OCI-LY3 (cell line): ENCODE results near the gene TCERG1L.

ENCODE experiments used
- H2AFZ ChIP-seq: fragments of 200-600, 300-600 bp; shearing (Covaris generic); 2 replicates; pipeline ENCODE4 v1.6.0; 2014; ENCODE audit warnings: antibody characterized with exemption, low read depth, low read length
- H3K27ac ChIP-seq: fragments of 200-600, 300-600 bp; sonication (generic); 2 replicates; pipeline ENCODE4 v1.5.1; 2014; ENCODE audit warnings: mild to moderate bottlenecking, low read length, moderate library complexity, mixed read lengths
- H3K27me3 ChIP-seq: fragments of 200-600, 300-600 bp; sonication (generic); 2 replicates; pipeline ENCODE4 v1.6.1; 2014; ENCODE audit warnings: low read depth, low read length, mixed read lengths
- H3K36me3 ChIP-seq: fragments of 200-600, 300-600 bp; sonication (generic); replicated peaks from 2 replicates; pipeline ENCODE3; 2014; ENCODE audit warnings: low read depth, low read length, mixed read lengths
- H3K4me1 ChIP-seq: fragments of 300-600, 200-600 bp; sonication (generic); 2 replicates; pipeline ENCODE4 v1.6.1; 2014; ENCODE audit warnings: low read length, mixed read lengths
- H3K4me2 ChIP-seq: fragments of 200-600, 300-600 bp; sonication (generic); 2 replicates; pipeline ENCODE4 v1.6.1; 2014; ENCODE audit warnings: low read length, mixed read lengths
- H3K4me3 ChIP-seq: fragments of 300-600, 200-600 bp; sonication (generic); 2 replicates; pipeline ENCODE4 v1.5.1; 2014; ENCODE audit warnings: antibody characterized with exemption, mild to moderate bottlenecking, low read length, moderate library complexity
- H3K79me2 ChIP-seq: fragments of 300-600, 200-600 bp; shearing (Covaris generic); 2 replicates; pipeline ENCODE4 v1.6.1; 2014; ENCODE audit warnings: mild to moderate bottlenecking, low read length, mixed read lengths
- H3K9ac ChIP-seq: fragments of 300-600, 200-600 bp; shearing (Covaris generic); 2 replicates; pipeline ENCODE4 v1.6.0; 2014; ENCODE audit warnings: mild to moderate bottlenecking, low read length, moderate library complexity
- H3K9me3 ChIP-seq: fragments of 200-600, 300-600 bp; shearing (Covaris generic); 2 replicates; pipeline ENCODE4 v1.6.1; 2014; ENCODE audit warnings: low read length, mixed read lengths; ENCODE audit not compliant: insufficient read depth
- H4K20me1 ChIP-seq: fragments of 200-600, 300-600 bp; sonication (generic); 2 replicates; pipeline ENCODE4 v1.6.1; 2016; ENCODE audit warnings: low read length, mixed read lengths; ENCODE audit not compliant: insufficient read depth
- EZH2phosphoT487 ChIP-seq: fragments of 200-600 bp; shearing (Covaris generic); IDR thresholded peaks from 2 replicates; pipeline ENCODE4 v1.6.1; 2018; ENCODE audit warnings: antibody characterized with exemption, mixed run types, low read depth
- TF ChIP-seq, protein P1 (sequence below): fragments of 200-600, 300-600 bp; sonication (generic); IDR thresholded peaks from 2 replicates; pipeline ENCODE4 v1.5.1; 2014; ENCODE audit warnings: antibody characterized with exemption, low read length, low read depth

TCERG1L gene

DNA sequence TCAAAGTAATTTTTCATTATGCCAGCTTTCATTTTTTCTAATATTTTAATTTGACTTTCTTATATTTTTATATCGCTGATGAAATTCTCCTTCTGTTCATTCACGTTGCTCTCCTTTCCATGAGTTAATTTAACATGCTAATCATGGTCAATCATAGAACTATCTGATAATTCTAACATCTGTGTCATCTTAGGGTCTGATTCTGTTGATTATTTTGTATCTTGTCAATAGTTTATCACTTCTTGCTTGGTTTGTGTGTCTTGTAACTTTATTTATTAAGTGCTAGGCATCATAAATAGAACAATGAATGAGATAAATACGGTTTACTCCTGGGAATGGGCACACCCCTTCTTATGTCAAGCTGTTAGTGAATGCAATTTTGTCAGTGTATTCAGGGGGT lies 11.0 kb downstream of the TCERG1L start:
- H3K9ac ChIP-seq, result no peak overlapping the region
- no peak overlapping the region for H3K27ac ChIP-seq
- no peak overlapping the region for H3K4me2 ChIP-seq
- H3K4me1 ChIP-seq, result no peaks in the 10 kb centered on the region
- H3K4me3 ChIP-seq, result no peak overlapping the region
- no peaks in the 10 kb centered on the region for H3K27me3 ChIP-seq
- no peaks in the 10 kb centered on the region for H3K9me3 ChIP-seq
- TF ChIP-seq, protein P1, sequence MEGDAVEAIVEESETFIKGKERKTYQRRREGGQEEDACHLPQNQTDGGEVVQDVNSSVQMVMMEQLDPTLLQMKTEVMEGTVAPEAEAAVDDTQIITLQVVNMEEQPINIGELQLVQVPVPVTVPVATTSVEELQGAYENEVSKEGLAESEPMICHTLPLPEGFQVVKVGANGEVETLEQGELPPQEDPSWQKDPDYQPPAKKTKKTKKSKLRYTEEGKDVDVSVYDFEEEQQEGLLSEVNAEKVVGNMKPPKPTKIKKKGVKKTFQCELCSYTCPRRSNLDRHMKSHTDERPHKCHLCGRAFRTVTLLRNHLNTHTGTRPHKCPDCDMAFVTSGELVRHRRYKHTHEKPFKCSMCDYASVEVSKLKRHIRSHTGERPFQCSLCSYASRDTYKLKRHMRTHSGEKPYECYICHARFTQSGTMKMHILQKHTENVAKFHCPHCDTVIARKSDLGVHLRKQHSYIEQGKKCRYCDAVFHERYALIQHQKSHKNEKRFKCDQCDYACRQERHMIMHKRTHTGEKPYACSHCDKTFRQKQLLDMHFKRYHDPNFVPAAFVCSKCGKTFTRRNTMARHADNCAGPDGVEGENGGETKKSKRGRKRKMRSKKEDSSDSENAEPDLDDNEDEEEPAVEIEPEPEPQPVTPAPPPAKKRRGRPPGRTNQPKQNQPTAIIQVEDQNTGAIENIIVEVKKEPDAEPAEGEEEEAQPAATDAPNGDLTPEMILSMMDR, result no peak
- TF ChIP-seq EZH2phosphoT487, result no peak
- H4K20me1 ChIP-seq, result no peaks in the 10 kb centered on the region
- no peak overlapping the region for H2AFZ ChIP-seq
- no peaks in the 10 kb centered on the region for H3K79me2 ChIP-seq
- H3K36me3 ChIP-seq, result no peaks in the 10 kb centered on the region

DNA sequence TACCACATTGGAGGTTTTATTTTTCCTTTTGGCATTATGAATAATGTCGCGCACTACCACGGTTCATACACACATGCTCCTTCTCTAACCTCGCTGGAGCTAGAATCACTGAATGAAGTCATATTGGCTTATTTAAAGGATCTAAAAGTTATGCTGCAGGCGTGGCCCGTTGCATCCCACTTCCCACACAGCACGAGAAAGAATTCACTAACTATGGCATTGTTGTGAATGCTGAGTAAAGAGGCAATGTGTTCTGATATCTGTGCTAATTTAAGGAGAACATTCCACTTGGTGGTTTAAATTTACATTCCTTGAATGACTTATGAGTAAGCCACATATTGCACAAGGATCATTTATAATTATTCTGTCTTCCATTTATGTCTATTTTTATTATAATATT lies 20.7 kb downstream of the TCERG1L start:
- no peak overlapping the region for H3K27ac ChIP-seq
- no peak overlapping the region for H3K4me3 ChIP-seq
- no peaks in the 10 kb centered on the region for H3K79me2 ChIP-seq
- H3K9me3 ChIP-seq, result no peaks in the 10 kb centered on the region
- no peaks in the 10 kb centered on the region for H4K20me1 ChIP-seq
- no peak overlapping the region for H3K9ac ChIP-seq
- no peak overlapping the region for H2AFZ ChIP-seq
- H3K36me3 ChIP-seq, result no peaks in the 10 kb centered on the region
- H3K4me1 ChIP-seq, result no peaks in the 10 kb centered on the region
- no peak overlapping the region for H3K4me2 ChIP-seq
- no peak for TF ChIP-seq EZH2phosphoT487
- TF ChIP-seq, protein P1, result no peak
- H3K27me3 ChIP-seq, result no peaks in the 10 kb centered on the region

DNA sequence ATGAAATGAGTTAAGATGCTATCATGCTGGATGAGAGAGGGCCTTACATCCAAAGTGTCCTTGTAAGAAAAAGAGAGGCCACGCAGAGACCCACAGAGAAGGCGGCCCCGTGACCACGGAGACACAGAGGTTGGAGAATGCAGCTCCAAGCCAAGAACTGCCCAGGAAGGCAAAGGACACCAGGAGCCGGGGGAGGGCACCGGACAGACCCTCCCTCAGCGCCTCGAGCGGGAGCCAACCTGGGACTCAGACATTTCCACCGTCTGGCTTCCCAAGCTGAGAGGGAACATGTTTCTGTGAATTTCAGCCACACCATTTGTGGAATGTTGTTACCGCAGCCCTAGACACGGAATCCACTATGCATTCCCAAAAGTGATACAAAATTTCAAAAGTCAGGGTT lies 22.9 kb downstream of the TCERG1L start:
- Histone ChIP-seq H2AFZ (no peak overlapping the region), H3K79me2 (no peaks in the 10 kb centered on the region), H3K27me3 (no peaks in the 10 kb centered on the region), H3K9ac (no peak overlapping the region), H3K27ac (no peak overlapping the region), H4K20me1 (no peaks in the 10 kb centered on the region), H3K9me3 (no peaks in the 10 kb centered on the region), H3K4me2 (no peak overlapping the region), H3K4me3 (no peak overlapping the region), H3K36me3 (no peaks in the 10 kb centered on the region), H3K4me1 (no peaks in the 10 kb centered on the region)
- TF ChIP-seq EZH2phosphoT487, result no peak
- TF ChIP-seq, protein P1, result no peak

DNA sequence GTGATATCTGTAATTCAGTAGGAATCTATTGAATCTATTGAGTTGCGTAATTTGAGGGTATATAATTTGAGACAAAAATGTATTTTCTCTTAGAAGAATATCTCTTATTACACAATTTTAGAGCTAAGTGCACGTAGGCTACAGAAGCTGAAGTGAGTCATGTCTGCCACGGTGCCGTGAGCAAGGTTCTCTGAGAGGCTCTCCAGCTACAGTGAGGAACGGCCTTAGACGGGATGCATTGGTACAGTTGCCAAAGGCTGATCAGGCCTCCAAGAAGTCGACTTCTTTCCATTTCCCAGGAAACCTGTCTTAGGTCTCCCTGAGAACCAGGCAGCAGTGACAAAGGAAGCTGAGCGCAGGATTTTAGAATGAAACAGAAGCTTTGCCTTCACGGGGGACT lies 28.6 kb downstream of the TCERG1L start:
- no peaks in the 10 kb centered on the region for H3K79me2 ChIP-seq
- H3K36me3 ChIP-seq, result no peaks in the 10 kb centered on the region
- H3K9me3 ChIP-seq, result no peaks in the 10 kb centered on the region
- no peak overlapping the region for H2AFZ ChIP-seq
- H4K20me1 ChIP-seq, result no peaks in the 10 kb centered on the region
- H3K9ac ChIP-seq, result no peak overlapping the region
- H3K4me1 ChIP-seq, result no peaks in the 10 kb centered on the region
- no peak overlapping the region for H3K4me2 ChIP-seq
- H3K27me3 ChIP-seq, result no peaks in the 10 kb centered on the region
- no peak overlapping the region for H3K4me3 ChIP-seq
- TF ChIP-seq, protein P1, result no peak
- TF ChIP-seq EZH2phosphoT487, result no peak
- H3K27ac ChIP-seq, result no peak overlapping the region
